HL-60 (cell line): ENCODE results near the gene ENDOG.

Experiments
- GABPA ChIP-seq: IDR thresholded peaks from 2 replicates; pipeline ENCODE4 v1.6.1; 2012; ENCODE audit warnings: low read depth
- POLR2AphosphoS5 ChIP-seq: IDR thresholded peaks from 2 replicates; pipeline ENCODE4 v1.6.1; 2012; ENCODE audit warnings: low read depth
- TF ChIP-seq, protein P1 (sequence below): IDR thresholded peaks from one replicate; pipeline ENCODE4 v1.5.1; 2011; ENCODE audit warnings: low read length, control low read depth, inconsistent platforms; ENCODE audit not compliant: insufficient read depth
- TF ChIP-seq, protein P2 (sequence below): IDR thresholded peaks from 2 replicates; pipeline ENCODE4 v1.6.1; 2012; ENCODE audit warnings: low read depth; ENCODE audit not compliant: insufficient replicate concordance

DNA sequence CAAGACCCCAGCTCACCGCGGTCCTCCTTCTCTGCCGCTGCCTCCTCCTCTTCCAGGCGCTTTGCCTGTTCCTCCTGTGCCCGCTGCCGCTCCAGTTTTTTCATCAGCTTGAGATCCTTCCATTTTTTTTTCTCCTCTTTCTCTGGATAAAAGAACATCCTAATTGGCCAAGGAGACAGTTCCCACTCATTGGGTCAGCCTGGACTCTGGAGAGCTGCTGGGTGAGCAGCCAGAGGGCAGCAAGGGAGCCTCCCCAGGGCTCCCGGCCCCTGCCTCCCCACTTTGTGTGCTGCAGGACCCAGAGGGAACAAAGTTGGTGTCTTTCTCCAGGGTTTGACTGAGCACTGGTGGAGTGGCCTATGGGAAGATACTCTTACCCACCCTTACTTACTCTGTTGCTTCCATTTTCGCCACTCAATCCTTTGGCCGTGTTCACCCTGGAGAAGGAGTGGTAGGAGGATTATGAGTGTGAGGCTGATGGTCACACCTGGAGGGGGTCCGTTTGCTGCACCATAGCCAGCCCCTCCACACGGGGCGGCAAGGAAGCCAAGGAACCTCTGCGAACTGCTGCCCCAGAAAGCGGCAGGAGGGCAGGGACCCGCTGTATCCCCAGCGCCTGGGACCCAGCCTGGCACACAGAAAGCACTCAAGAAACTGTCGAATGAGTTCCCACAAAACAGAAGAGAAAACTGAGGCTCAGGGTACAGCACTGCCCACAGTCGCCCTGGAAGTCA, 10.6 kb downstream of the ENDOG start:
- TF ChIP-seq, protein P1, sequence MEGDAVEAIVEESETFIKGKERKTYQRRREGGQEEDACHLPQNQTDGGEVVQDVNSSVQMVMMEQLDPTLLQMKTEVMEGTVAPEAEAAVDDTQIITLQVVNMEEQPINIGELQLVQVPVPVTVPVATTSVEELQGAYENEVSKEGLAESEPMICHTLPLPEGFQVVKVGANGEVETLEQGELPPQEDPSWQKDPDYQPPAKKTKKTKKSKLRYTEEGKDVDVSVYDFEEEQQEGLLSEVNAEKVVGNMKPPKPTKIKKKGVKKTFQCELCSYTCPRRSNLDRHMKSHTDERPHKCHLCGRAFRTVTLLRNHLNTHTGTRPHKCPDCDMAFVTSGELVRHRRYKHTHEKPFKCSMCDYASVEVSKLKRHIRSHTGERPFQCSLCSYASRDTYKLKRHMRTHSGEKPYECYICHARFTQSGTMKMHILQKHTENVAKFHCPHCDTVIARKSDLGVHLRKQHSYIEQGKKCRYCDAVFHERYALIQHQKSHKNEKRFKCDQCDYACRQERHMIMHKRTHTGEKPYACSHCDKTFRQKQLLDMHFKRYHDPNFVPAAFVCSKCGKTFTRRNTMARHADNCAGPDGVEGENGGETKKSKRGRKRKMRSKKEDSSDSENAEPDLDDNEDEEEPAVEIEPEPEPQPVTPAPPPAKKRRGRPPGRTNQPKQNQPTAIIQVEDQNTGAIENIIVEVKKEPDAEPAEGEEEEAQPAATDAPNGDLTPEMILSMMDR = no peak
- TF ChIP-seq POLR2AphosphoS5 (no peak), GABPA (no peak)
- TF ChIP-seq, protein P2, sequence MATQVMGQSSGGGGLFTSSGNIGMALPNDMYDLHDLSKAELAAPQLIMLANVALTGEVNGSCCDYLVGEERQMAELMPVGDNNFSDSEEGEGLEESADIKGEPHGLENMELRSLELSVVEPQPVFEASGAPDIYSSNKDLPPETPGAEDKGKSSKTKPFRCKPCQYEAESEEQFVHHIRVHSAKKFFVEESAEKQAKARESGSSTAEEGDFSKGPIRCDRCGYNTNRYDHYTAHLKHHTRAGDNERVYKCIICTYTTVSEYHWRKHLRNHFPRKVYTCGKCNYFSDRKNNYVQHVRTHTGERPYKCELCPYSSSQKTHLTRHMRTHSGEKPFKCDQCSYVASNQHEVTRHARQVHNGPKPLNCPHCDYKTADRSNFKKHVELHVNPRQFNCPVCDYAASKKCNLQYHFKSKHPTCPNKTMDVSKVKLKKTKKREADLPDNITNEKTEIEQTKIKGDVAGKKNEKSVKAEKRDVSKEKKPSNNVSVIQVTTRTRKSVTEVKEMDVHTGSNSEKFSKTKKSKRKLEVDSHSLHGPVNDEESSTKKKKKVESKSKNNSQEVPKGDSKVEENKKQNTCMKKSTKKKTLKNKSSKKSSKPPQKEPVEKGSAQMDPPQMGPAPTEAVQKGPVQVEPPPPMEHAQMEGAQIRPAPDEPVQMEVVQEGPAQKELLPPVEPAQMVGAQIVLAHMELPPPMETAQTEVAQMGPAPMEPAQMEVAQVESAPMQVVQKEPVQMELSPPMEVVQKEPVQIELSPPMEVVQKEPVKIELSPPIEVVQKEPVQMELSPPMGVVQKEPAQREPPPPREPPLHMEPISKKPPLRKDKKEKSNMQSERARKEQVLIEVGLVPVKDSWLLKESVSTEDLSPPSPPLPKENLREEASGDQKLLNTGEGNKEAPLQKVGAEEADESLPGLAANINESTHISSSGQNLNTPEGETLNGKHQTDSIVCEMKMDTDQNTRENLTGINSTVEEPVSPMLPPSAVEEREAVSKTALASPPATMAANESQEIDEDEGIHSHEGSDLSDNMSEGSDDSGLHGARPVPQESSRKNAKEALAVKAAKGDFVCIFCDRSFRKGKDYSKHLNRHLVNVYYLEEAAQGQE = no peak
